ENCODE results near the gene IFT81.

The IFT81 gene

DNA sequence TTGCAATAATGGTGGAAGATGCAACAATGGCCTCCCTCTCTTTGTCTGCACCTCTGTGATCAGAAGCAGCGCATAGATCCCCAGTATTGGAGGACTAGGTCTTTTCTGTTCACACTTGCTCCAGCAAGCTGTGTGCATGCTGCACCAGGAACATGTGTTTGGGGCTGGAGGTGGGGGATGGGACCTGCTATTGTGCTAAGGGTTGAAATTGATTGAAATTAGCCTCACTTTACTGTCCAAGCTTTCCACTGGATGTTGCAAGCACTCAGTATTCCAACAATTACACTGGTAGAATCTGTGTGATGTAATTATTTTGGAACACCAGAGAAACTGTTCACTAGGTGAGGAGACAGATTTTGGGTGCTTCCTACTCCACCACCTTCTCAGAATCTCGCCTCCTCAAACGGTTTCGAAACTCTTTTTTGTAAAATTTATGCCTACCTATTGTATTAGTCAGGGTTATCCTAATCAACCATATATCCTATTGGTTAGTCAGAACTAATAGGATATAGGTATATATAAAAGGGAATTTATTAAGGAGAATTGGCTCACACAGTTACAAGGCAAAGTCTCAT, 35.6 kb downstream of the IFT81 start:
- no peak for DNase-seq

DNA sequence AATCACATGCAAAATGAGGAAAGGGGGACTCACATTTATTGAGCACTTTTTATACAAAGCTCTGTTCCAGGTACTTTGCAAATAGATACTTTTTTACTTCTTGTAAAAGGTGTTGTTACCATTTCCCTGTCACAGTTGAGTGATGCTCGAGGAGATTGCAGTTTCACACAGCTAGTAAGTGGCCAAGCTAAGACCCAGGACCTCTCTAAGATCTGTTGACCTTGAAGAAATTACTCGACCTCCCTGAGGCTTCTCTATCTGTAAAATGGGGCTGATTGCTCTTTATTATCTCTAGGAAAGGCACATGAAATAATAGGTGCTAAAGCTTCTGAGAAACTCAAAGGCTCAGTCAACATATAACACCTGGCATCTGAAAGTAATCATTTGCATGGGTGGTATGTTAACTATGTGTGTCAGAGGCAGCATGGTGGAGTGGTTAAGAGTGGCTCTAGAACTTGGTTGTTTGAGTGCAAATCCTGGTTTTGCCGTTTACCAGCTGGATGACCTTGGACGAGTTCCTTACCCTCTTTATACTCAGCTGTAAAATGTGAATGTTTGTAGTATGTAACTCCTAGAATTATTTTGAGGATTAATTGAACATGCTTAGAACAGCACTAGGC, 41.5 kb downstream of the IFT81 start:
- DNase-seq, result no peak

DNA sequence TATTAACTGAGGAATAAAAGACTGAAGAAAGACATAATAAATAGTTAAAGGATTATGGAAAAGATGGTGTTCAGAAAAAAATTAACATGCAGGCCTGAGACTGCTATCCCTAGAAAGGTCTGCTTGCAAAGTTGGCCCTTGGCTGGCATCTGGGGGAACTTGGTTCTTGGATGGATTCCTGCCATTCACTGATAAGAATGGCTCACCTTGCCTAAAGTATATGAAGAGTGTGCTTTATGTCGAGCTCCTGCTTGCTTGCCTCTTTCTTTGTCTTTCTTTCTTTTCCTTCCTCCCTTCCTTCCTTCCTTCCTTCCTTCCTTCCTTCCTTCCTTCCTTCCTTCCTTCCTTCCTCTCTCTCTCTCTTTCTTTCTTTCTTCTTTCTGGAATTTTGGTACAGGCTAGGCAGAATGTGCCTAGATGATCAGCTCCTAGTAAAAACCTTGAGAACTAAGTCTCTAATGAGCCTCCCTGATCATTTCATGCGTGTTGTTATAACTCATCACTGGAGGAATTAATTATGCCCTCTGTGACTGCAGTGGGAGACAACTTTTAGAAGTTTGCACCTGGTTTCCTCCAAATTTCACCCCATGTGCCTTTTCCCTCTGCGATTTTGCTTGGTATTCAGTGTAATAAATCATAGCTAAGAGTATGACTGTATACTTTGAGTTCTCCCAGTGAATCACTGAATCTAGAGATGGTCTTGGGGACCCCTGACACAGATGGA, 44.7 kb downstream of the IFT81 start:
- DNase-seq, result no peak

DNA sequence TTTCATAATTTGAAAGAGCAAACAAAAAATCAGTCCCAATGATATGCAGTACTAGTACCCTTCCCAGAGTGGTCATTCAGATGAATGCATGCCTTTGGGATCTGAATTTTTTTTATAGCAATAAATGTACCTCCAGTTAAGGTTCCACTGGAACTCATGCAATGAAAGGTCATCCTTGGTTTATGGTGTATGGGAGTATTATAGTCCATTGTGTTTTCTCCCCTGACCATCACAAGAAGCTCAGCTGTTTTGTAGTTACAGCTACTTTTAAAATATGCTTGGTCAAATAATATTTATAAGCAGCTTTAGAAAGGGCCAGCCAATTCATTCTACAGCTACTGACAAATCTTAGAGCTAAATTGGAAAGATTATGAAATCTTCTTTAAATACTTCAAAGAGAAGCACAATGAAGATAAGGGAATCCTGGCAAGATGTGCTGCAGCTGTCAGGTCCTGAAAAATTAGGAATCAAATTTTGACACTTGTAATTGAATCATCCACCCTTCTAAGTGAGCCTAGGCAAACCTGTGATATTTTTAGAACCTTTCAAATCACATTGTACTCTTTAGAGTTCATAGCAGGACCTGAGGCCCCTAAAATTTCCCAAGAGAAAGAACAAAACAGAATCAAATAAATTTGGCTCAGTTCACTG, 46.5 kb downstream of the IFT81 start:
- DNase-seq, result no peak

DNA sequence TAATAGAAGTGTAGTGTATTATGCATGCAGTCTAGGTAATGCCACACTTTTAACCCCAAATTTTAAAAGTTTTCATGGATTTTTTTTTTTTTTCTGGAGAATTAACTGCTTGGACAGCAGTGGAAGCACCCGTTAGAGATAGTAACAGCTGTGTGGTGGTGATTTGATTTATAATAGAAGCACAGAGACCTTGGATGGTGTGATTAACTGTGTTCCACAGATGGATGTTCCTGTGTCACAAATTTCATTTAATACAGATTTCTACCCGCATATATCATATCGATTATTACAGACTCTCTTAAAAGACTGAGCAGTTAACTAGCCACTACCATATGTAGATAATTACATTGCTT, 47.0 kb downstream of the IFT81 start:
- DNase-seq, result no peak

GRCh38 chr12:110171636-110172035, 47.5 kb downstream of the IFT81 start:
- DNase-seq, result no peak

- no peak for DNase-seq
Observed at GRCh38 chr12:110174373-110174996, 50.3 kb downstream of the IFT81 start.

DNA sequence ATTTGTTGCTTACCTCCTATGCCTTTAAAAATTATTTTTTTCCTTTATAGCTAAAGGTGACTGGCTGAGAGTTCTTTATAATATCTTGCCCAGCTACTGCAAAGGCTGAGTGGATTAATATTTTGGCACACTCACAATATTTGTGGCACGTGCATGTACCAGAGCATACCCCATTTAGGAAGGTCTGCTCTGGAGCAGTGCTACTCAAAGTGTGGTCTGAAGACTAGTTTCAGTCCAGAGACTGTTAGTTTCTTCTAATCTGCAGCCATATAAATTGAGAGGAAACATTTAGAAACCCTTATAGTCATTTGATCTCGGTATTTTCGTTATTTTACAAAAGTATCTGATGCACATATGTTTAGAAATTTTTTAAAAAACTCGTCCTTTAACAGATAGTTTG, 51.0 kb downstream of the IFT81 start:
- DNase-seq, result no peak

DNA sequence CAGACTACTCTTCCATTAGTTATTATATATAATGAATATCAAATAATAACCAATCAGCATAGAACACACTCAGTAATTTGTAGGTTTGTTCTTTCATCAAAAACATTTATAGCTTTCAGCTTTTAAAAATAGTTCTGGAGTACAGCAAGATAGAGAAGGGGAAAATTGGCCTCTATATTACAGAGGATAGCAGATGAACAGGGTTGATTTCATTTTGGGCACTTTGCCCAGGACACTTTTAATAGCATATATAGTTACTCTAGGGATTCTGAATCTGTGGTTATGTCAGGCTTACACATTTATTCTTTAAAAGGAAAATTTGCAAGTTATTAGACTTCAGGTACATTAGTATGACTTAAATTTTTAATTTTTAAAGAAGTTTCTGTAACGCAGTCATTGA, 52.6 kb downstream of the IFT81 start:
- DNase-seq, result no peak

- DNase-seq, result no peak
Observed at GRCh38 chr12:110179291-110179690, 55.1 kb downstream of the IFT81 start.

DNA sequence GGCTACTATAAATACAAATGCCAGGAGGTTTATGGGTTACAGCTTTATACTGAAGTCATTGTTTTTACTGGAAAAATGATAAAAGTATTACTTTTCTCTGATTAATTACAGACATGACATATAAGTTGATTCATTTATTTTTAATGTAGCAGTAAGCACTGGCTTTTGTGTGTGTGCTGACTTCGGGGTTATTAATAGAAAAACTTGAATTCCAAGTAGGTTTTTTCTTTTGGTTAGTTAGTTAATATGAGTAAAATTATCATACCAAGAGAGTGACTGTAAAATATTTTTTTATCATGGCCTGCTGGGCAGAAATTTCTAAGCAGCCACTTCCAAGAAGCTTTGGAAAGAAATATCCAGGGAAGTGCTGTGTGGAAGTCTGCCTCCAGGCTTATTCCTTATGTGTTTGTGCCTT, 56.4 kb downstream of the IFT81 start:
- DNase-seq, result no peak

GRCh38 chr12:110182281-110182680, 58.1 kb downstream of the IFT81 start:
- no peak for DNase-seq

DNA sequence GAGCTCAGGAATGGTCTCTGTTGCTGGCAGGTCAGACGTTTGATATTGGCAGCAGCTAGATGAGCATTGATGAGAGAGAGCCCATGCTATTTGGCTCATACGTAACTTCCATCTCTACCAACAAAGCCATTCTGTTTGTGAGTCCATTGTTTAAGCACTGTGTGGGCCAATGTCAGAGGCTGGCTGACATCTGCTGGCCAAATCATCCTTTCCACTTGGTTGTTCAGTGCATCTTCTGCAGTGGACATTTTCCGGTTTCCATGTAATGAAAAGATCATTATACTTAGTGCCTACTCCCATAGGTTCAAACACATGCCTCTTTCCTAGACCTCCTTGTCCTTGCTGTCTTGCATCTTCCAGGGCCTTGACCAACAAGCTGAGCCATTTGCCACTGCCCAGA, 59.2 kb downstream of the IFT81 start:
- no peak for DNase-seq

- DNase-seq, result no peak
Observed at GRCh38 chr12:110185626-110186025, 61.5 kb downstream of the IFT81 start.

- DNase-seq, result no peak
Observed at GRCh38 chr12:110186059-110186458, 61.9 kb downstream of the IFT81 start.

DNA sequence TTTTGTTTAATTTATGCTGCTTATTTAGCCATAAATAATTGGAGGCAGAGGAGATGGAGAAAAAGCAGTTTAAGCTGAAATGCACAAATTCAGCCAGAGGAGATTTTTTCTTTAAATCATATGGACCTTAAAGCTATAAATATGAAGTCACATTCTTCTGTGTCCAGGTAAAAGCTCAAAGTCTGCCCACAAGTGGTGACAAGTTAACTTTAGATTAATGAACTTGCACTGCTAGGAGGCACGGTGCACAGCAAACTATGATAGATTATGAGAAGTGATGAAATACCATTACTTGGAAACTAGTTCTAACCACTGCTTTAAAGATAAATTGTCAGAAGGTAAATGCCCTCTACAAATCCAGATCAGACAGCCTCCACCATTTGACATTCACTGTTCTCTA, 69.0 kb downstream of the IFT81 start:
- DNase-seq, result no peak

DNA sequence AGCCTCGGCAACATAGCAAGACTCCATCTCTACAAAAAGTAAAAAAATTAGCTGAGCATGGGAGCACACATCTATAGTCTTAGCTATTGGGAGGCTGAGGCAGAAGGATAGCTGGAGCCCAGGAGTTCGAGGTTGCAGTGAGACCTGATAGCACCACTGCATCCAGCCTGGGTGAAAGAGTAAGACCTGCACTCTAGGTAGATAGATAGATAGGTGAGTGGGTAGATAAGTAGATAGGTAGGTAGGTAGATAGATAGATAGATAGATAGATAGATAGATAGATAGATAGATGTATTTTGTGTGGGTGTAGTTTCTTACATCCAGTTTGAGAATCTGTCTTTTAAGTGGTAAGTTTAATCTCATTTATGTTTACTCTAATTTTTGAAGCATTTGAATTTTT, 72.8 kb downstream of the IFT81 start:
- no peak for DNase-seq

DNA sequence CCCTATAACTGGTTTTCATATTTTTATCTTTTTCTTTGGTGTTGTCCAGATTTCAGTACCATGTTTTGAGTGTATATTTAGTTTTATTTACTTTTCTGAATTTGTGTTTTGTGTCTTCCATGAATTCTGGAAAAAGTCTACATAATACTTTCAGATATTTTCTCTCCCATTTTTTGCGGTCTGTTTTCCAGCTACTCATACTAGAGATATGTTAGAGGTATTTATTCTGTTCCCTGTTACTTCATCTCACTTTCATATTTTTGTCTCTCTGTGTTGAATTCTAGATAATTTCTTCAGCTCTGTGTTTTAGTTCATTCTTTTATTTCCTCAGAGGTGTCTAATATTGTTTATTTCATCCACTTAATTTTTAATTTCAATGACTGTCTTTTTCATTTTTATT, 74.2 kb downstream of the IFT81 start:
- no peak for DNase-seq

GRCh38 chr12:110199339-110200123, 75.4 kb downstream of the IFT81 start:
- no peak for DNase-seq

DNA sequence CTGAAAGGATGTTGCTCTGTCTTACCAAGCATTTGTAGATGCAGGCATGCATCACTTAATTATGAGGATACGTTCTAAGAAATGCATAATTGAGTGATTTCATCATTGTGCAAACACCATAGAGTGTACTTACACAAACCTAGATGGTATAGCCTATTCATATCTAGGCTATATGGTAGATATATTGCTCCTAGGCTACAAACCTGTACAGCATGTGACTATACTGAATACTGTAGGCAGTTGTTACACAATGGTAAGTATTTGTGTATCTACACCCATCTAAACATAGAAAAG, 75.9 kb downstream of the IFT81 start:
- no peak for DNase-seq

DNA sequence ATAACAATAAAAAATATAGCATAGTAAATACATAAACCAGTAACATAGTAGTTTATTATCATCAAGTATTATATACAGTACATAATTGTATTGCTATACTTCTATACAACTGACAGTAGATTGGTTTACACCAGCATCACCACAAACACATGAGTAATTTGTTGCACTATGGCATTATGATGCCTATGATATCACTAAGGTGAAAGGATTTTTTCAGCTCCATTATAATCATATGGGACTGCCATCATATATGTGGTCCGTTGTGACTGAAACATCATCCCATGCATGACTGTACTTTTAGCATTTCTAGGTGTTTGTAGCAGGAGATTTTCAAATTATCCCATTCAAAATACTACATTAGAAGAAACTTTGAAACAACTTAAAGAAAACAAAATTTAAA, 77.8 kb downstream of the IFT81 start:
- DNase-seq, result no peak

DNA sequence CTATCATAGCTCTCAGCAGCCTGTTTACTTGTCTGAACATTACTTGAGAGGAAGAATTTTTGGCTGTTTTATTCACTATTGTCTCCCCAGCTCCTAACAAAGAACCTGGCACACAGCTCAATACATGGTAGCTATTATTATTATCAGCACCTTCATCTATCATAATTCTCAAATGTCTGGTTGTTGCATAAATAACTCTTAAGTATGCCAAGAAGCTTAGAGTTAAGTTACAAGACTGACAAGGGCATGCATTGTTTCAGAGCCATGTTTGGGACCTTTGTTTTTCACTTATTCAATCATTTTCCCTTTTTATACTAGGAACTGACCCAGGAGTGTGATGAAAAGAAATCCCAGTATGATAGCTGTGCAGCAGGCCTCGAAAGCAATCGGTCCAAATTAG, 79.4 kb downstream of the IFT81 start:
- DNase-seq, result no peak

DNA sequence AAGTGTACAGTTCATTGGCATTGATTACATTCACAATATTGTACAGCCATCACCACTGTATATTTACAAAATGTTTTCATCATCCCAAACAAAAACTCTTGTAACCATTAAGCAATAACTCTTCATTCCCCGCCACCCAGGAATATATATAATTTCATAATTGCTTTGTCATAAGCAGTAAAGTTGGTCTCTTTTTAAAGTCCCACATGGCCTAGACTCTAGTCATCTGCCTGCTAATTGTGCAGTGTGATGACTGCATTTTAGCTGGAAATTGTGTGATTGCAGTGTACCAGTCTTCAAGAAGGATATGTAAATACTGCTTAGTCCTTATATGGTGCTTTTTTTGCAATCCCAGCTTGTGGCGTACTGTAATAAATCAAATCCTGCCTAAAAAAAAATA, 81.8 kb downstream of the IFT81 start:
- no peak for DNase-seq

All from stimulated activated CD4-positive, alpha-beta T cell treated with anti-CD3 and anti-CD28 coated beads, Interleukin-4, amount 100 ng/mL, for 4 hours (primary cell).